ENCODE results near the gene FAM98C.
"Not testable (repeated sequence)": the region's sequence is repeated elsewhere in the genome, so short reads cannot be mapped to it uniquely, and the experiment has no call there.

The FAM98C gene

DNA sequence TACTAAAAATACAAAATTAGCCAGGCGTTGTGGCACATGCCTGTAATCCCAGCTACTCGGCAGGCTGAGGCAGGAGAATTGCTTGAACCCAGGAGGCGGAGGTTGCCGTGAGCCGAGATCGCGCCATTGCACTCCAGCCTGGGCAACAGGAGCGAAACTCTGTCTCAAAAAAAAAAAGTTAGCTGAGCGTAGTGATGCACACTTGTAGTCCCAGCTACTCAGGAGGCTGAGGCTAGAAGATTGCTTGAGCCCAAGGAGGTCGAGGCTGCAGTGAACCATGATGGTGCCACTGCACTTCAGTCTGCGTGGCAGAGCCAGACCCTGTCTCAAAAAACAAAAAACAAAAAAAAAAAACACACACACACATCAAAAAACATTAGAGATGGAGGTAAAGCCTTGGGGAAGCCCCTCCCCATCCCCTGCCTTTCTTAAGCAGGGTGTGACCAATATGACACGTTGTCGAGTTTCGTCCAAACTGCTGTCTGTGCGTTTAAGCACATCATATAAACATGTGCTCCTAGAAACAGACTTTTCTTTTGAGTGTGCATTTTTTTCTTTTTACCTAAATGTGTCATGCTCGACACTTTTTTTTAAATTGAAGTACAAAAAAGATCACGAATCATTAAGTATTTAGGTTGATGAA, 24.3 kb downstream of the FAM98C start:
- not testable (repeated sequence) for DNase-seq (ENCODE audit: low read depth)

DNA sequence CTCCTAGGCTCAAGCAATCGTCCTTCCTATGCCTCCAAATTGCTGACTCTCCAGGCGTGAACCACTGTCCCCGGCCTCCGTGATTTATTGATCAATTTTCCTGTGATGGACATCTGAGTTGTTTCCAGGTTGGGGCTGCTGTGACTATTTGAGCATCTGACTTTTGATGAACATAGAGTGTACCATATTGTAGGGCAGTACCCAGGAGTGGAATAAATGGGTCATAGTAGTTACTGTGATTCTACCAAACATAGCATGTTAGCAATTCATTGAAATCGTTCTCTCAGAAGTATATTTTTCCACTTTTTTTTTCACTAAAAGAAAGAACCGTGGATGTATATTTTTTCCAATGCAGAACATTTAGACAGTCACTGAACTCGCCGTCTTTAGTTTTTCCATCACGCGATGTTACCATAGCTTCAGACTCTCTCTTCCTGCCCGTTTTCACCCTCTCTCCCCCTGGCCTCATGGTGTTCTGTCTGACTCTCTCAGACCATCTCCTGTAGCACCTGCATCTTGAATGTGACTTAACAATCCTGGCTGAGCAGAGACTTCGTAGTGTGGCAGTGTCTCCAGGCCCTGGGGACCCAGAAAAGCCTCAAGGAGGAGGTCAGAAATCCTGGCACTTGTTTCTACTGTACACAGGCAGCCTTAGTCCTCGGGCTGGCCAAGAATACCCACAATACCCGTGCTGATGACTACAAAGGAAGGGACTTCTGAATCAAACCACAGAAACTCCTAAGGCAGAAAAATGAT, 26.3 kb downstream of the FAM98C start:
- peak; percentile 14 for DNase-seq (ENCODE audit: low read depth)

DNA sequence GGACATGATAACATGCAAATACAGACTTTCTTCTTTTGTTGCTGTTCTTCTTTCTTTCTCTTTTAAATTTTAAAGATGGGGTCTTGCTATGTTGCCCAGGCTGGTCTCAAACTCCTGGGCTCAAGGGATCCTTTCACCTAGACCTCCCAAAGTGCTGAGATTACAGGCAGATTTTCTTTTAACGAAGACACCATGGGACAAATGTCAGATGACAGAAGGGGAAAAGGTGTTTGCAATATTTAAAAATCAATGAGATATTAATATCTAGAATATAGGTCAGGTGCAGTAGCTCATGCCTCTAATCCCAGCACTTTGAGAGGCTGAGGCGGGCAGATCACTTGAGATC, 26.9 kb downstream of the FAM98C start:
- DNase-seq (ENCODE audit: low read depth) = no peak

DNA sequence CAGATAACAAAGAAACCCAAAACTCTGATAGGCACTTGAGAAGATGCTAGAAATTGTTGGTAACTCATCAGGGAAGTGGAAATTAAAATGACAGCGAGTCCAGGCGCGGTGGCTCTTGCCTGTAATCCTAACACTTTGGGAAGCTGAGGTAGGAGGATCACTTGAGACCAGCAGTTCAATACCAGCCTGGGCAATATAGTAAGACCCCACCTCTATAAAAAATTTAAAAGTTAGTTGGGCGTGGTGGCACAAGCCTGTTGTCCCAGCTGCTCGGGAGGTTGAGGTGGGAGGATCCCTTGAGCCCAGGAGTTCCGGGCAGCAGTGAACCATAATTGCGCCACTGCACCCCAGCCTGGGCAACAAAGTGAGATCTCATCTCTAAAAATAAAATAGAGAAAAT, 28.0 kb downstream of the FAM98C start:
- no peak for DNase-seq (ENCODE audit: low read depth)

DNA sequence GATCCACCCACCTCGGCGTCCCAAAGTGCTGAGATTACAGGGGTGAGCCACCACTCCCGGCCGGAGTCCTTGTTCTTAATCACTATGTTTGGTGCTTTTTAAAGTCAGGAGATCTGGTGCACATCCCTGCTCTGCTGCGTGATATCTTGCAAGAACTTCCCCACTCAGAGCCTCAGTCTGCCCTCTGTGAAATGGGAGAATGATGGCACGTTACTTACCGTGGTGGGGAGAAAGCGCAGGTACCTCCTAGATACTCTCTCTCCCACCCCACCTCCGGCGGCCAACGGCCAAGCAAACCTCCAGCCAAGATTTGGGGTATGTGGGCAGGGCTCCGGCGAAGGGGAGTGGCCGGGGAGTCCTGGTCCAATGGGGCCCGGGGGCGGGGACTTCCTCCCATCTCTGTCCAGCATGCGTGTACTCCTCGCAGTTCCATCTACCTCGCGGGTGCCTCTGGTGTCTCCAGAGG, 30.4 kb downstream of the FAM98C start, which contains the start of gene RYR1:
Gene RYR1, plus strand, starts transcription at position 424 of the 466 bp plus-strand sequence. CDS start 139 bp downstream, outside the sequence.
- peak; percentile 52 for DNase-seq (ENCODE audit: low read depth)

DNA sequence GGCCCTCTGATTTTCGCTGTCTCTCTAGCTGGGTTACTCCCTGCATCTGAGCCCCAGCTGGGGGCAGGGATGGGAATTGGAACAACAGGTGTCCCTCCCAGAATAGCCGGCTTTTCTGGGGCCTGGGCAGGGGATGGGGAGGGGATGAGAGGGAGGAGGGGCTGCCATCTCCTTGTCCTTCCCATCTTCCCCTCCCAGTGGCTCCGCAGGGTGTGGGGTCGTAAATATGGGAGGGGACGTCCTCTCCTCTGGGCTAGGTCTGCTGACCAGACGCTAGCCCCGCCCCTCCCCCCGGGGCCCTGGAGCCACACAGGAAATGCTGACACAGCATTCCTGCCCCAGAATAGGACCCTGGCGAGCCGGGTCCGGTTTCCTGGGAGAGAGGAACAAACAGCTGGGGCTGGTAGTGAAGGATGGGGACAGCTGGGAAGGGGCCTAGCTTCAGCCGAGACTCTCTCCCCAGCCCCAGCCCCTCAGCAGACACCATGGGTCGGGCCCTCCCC, 31.7 kb downstream of the FAM98C start:
- no peak for DNase-seq (ENCODE audit: low read depth)

DNA sequence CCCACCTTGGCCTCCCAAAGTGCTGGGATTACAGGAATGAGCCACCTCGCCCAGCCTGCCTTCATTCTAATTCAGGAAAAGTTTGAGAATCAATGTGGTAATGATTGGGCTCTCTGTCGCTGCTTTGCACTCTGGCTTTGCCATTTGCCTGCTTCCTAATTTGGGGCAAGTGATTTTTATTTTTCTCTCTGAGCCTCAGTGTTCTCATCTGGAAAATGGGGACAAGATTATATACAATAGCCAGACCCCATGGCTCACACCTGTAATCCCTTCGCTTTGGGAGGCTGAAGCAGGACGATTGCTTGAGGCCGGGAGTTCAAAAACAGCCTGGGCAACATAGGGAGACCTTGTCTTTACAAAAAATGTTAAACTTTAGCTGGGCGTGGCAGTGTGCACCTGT, 34.4 kb downstream of the FAM98C start:
- no peak for DNase-seq (ENCODE audit: low read depth)

DNA sequence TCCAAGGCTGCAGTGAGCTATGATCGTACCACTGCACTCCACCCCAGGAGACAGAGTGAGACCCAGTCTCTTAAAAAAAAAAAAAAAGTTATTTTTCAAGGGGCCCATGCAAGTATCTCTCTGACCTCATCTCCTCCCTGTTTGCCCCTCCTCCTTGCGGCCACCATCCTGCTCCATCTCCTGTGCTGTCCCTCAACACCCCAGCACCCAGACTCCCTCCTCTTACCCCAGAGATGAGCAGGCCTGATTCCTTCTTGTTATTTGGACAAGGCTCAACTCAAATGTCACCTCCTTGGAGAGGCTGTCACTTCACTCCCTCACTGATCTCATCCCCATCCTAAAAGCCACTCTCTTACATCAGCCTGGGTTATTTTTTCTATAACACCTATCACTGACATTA, 35.0 kb downstream of the FAM98C start:
- no peak for DNase-seq (ENCODE audit: low read depth)

DNA sequence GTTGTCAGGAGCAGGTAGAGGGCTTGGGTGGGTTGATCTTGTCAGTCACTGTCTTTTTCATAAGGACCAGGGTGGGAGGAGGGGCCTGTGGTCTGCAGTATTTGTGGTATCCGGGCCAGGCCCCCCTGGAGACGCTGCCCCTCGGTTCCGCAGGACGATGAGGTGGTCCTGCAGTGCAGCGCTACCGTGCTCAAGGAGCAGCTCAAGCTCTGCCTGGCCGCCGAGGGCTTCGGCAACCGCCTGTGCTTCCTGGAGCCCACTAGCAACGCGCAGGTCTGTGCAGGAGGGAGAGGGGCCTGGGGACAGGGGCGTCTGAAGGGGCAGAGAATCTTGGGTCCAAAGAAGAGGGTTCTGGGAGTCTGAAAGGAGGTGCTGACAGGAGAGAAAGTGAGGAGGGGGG, 37.7 kb downstream of the FAM98C start:
- no peak for DNase-seq (ENCODE audit: low read depth)

DNA sequence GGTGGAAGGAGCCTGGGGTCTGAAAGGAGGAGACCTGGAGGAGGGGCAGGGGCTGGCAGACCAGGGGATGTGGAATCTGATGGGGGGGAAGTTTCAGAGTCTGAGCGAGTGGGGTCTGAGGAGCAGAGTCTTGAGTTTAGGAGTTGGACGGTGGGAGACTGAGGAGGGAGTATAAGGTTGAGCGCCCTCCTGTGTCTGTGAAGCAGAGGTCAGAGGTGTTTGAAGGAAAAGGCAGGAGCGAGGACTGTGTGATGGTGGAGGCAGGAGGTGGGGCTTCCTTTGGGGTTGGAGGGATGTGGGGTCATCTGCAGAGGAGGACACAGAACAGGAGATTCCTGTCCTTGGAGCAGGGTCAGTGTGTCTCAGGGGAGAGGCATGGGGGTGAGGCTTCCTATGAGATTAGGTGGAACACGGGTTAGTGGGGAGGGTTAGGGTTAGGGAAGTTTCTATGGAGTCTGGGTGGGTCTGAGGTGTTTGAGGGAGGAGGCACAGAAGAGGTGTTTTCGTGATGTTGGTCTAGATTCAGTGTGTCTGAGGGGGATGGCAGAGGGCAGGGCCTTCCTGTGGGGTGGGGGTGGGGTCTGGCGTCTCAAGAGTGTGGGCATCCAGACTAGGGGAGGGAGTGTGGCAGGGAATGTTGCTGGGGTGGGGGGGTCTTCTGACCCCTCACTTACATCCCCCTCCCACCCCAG, 38.9 kb downstream of the FAM98C start:
- peak; percentile 7 for DNase-seq (ENCODE audit: low read depth)

DNA sequence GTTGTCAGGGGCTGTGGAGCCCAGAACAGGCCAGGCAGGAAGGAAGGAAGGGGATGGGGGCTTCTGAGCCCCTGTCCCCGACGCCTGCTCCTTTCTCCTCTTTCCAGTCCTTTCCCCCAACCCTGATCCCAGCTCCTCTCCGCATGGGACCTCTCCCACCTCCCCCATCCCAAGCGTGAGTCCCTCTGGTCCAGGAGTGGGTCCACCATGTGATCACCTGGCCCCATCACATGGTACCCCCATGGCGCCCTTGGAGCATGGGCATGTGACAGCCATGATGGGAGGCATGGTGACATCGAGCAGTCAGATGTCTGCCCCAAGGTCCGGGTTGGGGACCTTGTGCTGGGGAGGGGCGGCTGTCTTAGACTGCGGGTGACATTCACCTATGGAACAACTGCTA, 39.8 kb downstream of the FAM98C start:
- DNase-seq (ENCODE audit: low read depth) = no peak

DNA sequence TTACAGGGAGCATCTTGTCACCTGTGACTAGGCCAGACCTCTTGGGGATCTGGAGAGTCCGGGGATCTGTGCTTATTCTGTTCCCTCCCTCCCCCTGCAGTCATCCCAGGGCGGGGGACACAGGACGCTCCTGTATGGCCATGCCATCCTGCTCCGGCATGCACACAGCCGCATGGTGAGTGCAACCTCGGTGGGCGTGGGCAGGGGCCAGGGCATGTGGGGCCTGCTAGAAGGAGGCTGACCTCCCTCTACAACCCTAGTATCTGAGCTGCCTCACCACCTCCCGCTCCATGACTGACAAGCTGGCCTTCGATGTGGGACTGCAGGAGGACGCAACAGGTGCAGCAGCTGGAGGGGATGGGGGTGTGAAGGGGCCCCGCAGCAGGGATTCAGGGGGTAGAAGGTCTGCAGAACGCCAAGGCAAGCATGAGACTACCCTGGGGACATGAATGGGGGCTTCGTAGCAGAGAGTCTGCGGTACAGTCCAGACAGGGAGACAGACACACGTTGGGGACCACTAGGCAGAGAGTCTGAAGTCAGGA, 40.6 kb downstream of the FAM98C start:
- no peak for DNase-seq (ENCODE audit: low read depth)

DNA sequence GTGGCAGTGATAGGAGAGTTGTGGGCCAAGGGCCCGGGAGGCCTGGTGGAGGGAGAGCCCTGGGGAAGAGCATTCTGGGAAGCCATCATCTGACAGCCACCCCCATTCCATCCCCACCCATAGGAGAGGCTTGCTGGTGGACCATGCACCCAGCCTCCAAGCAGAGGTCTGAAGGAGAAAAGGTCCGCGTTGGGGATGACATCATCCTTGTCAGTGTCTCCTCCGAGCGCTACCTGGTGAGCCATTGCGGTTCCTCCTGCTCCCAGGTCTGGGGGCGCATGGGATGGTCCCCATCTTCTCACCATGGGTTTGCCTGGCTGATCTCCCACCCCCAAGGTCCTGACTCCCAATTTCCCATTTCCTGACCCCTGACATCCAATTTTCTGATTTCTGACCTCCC, 41.1 kb downstream of the FAM98C start:
- DNase-seq (ENCODE audit: low read depth) = no peak

DNA sequence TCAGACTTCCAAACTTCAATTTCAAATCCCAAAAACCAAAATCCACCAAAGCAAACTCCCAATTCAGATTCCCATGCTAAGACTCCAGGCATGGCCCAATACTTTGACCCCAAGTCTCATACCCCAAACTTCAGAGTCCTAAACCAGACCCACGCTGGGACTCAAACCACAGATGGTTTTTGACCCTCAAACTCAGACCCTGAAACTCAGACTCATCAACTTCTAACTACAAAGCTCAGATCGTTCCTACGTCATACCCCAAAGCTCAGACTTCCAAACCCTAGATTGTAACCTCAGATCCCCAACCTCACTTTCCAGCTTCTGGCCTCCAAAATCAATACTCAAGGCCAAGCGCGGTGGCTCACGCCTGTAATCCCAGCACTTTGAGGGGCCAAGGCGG, 42.5 kb downstream of the FAM98C start:
- no peak for DNase-seq (ENCODE audit: low read depth)

DNA sequence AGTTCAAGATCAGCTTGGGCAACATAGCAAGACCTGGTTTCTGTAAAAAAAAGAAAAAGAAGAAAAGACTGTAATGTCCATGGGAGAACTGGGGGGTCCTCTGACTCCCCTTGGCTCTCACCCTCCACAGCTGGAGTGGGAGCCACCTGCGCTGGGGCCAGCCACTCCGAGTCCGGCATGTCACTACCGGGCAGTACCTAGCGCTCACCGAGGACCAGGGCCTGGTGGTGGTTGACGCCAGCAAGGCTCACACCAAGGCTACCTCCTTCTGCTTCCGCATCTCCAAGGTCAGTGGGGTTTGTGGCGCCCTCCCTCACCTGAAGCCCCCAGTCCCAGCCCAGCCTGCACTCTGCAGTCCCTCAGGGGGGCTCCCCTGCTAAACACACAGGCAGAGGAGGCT, 45.3 kb downstream of the FAM98C start:
- no peak for DNase-seq (ENCODE audit: low read depth)

DNA sequence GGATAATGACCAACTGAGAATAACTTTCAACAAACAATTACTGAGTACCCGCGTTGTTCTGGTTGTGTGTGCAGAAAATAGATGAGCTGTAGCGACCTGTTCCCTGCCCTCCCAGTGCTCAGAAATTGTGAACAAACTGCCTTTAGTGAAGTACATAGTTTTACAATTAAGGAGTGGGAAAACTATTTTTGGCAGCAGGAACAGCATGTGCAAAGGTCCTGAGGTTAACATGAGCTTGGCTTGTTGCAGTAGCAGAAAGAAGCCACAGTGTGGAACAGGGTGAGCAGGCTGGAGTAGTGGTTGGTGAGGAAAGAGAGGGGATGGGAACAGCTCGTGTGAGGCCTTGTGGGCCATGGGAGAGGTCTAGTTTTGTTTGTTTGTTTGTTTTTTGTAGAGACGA, 46.6 kb downstream of the FAM98C start:
- DNase-seq (ENCODE audit: low read depth) = no peak

DNA sequence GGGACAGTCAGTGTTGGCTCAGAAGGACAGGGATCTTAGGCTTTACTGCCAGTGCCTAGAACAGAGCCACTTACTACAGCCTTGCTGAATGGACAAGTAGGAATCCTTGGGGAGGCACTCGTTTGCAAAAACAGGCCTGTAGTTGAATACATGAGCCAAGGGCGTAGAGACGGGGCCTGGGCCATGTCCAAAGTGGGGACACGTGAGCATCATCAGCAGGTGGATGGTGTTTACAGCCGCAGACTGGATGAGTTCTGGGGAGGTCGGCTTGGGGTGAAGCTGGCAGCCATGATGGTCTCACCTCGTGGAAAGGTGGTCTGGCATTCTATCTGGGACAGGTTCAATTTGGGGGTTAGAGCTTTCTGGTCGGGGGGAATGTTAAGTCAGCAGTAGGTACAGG, 48.1 kb downstream of the FAM98C start:
- DNase-seq (ENCODE audit: low read depth) = no peak

DNA sequence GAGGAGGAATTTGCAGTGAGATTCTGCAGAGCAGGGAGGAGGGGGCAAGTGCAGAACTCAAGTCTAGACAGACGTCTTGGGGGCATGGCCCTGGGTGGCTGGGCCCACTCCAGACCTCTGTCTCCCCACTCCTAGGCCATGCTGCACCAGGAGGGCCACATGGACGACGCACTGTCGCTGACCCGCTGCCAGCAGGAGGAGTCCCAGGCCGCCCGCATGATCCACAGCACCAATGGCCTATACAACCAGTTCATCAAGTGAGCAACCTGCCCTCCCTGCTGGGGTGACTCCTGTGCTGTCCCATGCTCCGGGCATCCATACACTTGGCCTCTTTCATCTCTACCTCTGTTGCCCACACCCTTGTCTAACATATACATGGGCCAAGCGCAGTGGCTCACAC, 48.7 kb downstream of the FAM98C start:
- no peak for DNase-seq (ENCODE audit: low read depth)

DNA sequence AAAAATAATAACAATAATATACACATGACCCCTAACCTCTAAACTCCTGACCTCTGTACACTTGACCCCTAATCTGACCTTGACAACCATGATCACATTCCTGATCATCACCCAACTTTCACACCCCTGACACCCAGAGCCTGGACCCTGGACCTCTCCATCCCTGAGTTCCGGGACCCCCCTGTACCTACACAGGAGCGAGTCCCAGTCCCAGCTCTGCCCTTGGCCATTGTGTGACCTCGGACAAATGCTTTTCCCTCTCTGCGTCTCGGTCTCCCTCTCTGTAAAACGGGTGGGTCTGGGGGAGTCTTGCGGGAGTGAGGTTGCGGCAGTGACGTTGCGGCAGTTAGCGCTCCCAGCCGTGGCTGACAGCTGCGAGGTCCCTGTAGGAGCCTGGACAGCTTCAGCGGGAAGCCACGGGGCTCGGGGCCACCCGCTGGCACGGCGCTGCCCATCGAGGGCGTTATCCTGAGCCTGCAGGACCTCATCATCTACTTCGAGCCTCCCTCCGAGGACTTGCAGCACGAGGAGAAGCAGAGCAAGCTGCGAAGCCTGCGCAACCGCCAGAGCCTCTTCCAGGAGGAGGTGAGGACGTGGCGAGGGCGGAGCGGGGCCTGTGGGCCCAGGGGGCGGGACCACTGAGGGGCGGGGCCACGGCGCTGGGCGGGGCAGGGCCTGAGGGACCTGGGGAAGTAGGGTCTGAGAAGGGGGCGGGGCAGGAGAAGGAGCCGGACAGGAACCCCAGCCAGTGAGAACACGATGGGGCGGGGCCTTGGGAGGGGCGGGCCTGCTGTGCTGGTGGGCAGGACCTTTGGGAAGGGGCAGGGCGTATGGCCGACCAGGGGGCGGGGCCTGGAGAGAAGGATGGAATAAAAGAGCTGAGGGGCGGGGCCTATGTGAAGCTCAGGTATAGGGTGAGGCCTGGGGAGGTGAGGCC, 49.8 kb downstream of the FAM98C start:
- DNase-seq (ENCODE audit: low read depth) = no peak

DNA sequence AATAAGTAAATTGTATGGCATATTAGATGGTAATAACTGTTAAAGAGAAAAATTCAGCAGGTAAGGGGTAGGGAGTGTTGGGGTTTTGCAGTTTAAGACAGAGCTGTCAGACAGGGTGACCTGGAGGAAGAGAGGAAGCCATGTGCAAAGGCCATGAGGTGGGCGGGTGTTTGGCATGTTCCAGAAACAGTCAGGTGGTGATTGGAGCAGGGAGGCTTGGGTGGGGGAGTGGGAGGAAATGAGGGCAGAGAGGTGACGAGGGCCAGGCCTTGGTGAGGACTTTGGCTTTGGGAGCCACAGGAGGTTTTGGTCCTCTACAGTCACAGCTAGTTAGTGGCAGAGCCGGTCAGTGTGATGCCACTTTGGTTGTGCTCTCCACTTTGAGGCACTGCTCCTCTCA, 50.7 kb downstream of the FAM98C start:
- no peak for DNase-seq (ENCODE audit: low read depth)

DNA sequence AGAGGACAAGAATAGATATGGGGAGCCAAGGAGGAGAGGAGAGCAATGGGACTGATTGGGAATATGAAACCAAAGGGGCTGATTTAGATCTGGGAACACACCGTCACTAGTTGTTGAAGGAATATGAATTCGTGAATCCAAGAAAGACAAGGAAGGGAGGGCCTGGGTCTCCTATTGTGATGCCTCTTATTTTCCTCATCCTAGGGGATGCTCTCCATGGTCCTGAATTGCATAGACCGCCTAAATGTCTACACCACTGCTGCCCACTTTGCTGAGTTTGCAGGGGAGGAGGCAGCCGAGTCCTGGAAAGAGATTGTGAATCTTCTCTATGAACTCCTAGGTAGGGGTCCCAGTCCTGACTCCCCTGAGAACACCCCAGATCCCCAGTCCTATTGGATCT, 52.1 kb downstream of the FAM98C start:
- DNase-seq (ENCODE audit: low read depth) = peak; percentile 39

DNA sequence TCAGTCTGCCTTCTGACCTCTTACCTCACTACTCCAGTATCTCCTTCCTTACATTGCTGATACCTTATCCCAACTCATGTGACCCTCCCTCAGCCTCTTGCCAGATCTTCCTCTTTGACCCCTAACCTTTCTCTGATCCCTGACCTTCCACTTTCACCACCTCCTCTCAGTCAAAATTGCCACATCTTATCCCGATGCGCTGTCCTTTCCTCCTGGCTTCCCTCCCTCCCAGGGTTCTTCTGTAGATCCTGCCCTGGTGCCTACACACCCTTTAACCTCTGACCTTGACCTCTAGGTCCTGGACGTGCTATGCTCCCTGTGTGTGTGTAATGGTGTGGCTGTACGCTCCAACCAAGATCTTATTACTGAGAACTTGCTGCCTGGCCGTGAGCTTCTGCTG, 54.3 kb downstream of the FAM98C start:
- no peak for DNase-seq (ENCODE audit: low read depth)

All from EH (cell line).